ENCODE measurements around the gene USP8. TPM values are rescaled to one million over a fixed set of nuclear protein-coding genes. Genes with fewer than 3 reads are reported as not detected.

Gene USP8
- polyA plus RNA-seq, 1 donor from 2014 or later = 31.8 TPM

- no peak for TF ChIP-seq SMC3 (conservative IDR thresholded peaks at IDR 0.05; ENCODE audit: poor library complexity)
- TF ChIP-seq EZH2 (IDR thresholded peaks at IDR 0.05; ENCODE audit: borderline replicate concordance, insufficient read depth, low read length, poor library complexity, severe bottlenecking) = no peak
- TF ChIP-seq REST (IDR thresholded peaks at IDR 0.05; ENCODE audit: borderline replicate concordance) = no peak
- no peak for TF ChIP-seq EP300 (conservative IDR thresholded peaks at IDR 0.05; ENCODE audit: poor library complexity, severe bottlenecking)
- no peak for TF ChIP-seq POLR2AphosphoS5 (IDR thresholded peaks at IDR 0.05)
- no peak for TF ChIP-seq CTCF (IDR thresholded peaks at IDR 0.05; ENCODE audit: poor library complexity, severe bottlenecking)
- TF ChIP-seq RAD21 (conservative IDR thresholded peaks at IDR 0.05) = no peak
- TF ChIP-seq TAF1 (IDR thresholded peaks at IDR 0.05; ENCODE audit: low read depth) = no peak
- TF ChIP-seq MXI1 (conservative IDR thresholded peaks at IDR 0.05; ENCODE audit: poor library complexity, severe bottlenecking) = no peak
- no peaks in the 10 kb centered on the region for H3K79me2 ChIP-seq (replicated peaks; ENCODE audit: insufficient read depth, low read length)
- no peaks in the 10 kb centered on the region for H3K9me2 ChIP-seq (ENCODE audit: insufficient read depth, low read length)
- H3F3A ChIP-seq (ENCODE audit: insufficient read depth, low read length, poor library complexity, severe bottlenecking) = no peaks in the 10 kb centered on the region
- H3K27ac ChIP-seq (ENCODE audit: low read length) = no peak overlapping the region
- no peak overlapping the region for H3K4me2 ChIP-seq (ENCODE audit: low read length)
- H4K20me1 ChIP-seq (ENCODE audit: insufficient read depth) = no peaks in the 10 kb centered on the region
- H3K9ac ChIP-seq (ENCODE audit: low read length) = no peak overlapping the region
- H3K27me3 ChIP-seq (ENCODE audit: insufficient read depth, low read depth, low read length) = no peaks in the 10 kb centered on the region
- no peaks in the 10 kb centered on the region for H3K36me3 ChIP-seq (ENCODE audit: insufficient read depth, low read length)
- H2AFZ ChIP-seq (ENCODE audit: low read depth, low read length) = no peak overlapping the region
- no peaks in the 10 kb centered on the region for H3K9me3 ChIP-seq (ENCODE audit: low read length)
- H3K4me3 ChIP-seq (ENCODE audit: low read length) = no peak overlapping the region
Measured at GRCh38 chr15:50476143-50476542, 51.9 kb downstream of the USP8 start.

- H3F3A ChIP-seq (ENCODE audit: insufficient read depth, low read length, poor library complexity, severe bottlenecking) = no peaks in the 10 kb centered on the region
- H3K27ac ChIP-seq (ENCODE audit: low read length) = no peak overlapping the region
- no peaks in the 10 kb centered on the region for H3K9me3 ChIP-seq (ENCODE audit: low read length)
- H3K9ac ChIP-seq (ENCODE audit: low read length) = no peak overlapping the region
- H2AFZ ChIP-seq (ENCODE audit: low read depth, low read length) = no peak overlapping the region
- H3K4me2 ChIP-seq (ENCODE audit: low read length) = no peak overlapping the region
- no peak overlapping the region for H3K4me3 ChIP-seq (ENCODE audit: low read length)
- H3K27me3 ChIP-seq (ENCODE audit: insufficient read depth, low read depth, low read length) = no peaks in the 10 kb centered on the region
- no peaks in the 10 kb centered on the region for H3K9me2 ChIP-seq (ENCODE audit: insufficient read depth, low read length)
- H4K20me1 ChIP-seq (ENCODE audit: insufficient read depth) = no peaks in the 10 kb centered on the region
- H3K36me3 ChIP-seq (ENCODE audit: insufficient read depth, low read length) = peaks cover 5% of the 10 kb centered on the region
- no peaks in the 10 kb centered on the region for H3K79me2 ChIP-seq (replicated peaks; ENCODE audit: insufficient read depth, low read length)
- TF ChIP-seq REST (IDR thresholded peaks at IDR 0.05; ENCODE audit: borderline replicate concordance) (no peak), EZH2 (IDR thresholded peaks at IDR 0.05; ENCODE audit: borderline replicate concordance, insufficient read depth, low read length, poor library complexity, severe bottlenecking) (no peak), RAD21 (conservative IDR thresholded peaks at IDR 0.05) (no peak), EP300 (conservative IDR thresholded peaks at IDR 0.05; ENCODE audit: poor library complexity, severe bottlenecking) (no peak), MXI1 (conservative IDR thresholded peaks at IDR 0.05; ENCODE audit: poor library complexity, severe bottlenecking) (no peak), SMC3 (conservative IDR thresholded peaks at IDR 0.05; ENCODE audit: poor library complexity) (no peak), POLR2AphosphoS5 (IDR thresholded peaks at IDR 0.05) (no peak), CTCF (IDR thresholded peaks at IDR 0.05; ENCODE audit: poor library complexity, severe bottlenecking) (no peak), TAF1 (IDR thresholded peaks at IDR 0.05; ENCODE audit: low read depth) (no peak)
Measured at GRCh38 chr15:50484781-50485180, 60.6 kb downstream of the USP8 start.
